GM13977 (cell line): Measurements from ENCODE around the gene CAPN10.

Experiments used
- DNase-seq: peaks from one replicate; pipeline ENCODE4 v3.0.0; 2012; ENCODE audit warnings: low spot score
- in situ Hi-C: fragments of 300-500 bp; cut with MboI; formaldehyde crosslinking; loops from one replicate; pipeline ENCODE4 v1.12.0; 2022; ENCODE audit warnings: low sequenced_read_pairs, low pct_unique_long_range_greater_than_20kb, mixed read lengths, inconsistent platforms; ENCODE audit not compliant: unreplicated experiment
- TF ChIP-seq, protein P1 (sequence below): IDR thresholded peaks from 2 replicates; pipeline ENCODE4 v1.5.1; 2012; ENCODE audit warnings: mild to moderate bottlenecking, control low read depth; ENCODE audit not compliant: insufficient read depth; ENCODE audit errors: extremely low read depth, missing control alignments

Gene CAPN10

DNA sequence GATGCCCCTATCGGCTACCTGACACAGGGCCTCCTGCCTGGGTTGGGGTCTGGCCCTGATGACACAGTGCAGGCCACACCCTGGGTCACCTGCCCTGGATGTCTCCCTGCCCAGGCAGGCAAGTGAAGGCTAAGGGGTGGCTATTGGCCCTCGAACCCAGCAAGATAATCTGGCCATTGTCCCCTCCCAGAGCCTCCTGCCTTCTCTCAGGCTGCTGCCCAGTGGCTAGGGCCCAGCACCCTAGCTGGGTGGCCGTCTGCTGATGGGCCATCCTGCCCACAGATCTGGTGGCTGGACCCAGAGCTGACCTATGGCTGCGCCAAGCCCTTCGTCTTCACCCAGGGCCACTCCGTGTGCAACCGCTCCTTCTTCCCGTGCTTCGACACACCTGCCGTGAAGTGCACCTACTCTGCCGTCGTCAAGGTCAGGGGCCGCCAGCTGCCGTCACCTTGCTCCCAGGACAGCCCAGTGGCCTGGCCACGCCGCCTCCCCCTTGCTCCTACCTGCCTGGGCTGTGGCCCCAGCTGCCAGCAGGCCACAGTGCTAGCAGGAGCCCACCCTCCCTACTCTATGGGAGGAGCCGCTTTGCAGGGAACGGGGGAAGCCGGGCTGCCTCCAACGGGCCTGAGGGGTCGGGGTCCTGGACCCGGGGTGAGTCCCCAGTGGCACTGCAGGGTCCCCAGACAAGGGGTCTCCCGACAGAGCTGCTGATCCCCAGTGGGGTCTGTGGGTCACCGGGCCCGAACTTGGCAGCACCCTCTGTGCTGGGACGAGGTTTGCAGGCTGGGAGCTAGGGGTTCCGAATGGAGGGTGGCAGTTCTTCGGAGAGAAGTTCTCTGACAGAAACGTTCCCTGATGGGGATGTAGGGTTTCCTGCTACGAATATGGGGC, 14.1 kb upstream of the CAPN10 start:
- in situ Hi-C loops: no loop called here
- TF ChIP-seq, protein P1, sequence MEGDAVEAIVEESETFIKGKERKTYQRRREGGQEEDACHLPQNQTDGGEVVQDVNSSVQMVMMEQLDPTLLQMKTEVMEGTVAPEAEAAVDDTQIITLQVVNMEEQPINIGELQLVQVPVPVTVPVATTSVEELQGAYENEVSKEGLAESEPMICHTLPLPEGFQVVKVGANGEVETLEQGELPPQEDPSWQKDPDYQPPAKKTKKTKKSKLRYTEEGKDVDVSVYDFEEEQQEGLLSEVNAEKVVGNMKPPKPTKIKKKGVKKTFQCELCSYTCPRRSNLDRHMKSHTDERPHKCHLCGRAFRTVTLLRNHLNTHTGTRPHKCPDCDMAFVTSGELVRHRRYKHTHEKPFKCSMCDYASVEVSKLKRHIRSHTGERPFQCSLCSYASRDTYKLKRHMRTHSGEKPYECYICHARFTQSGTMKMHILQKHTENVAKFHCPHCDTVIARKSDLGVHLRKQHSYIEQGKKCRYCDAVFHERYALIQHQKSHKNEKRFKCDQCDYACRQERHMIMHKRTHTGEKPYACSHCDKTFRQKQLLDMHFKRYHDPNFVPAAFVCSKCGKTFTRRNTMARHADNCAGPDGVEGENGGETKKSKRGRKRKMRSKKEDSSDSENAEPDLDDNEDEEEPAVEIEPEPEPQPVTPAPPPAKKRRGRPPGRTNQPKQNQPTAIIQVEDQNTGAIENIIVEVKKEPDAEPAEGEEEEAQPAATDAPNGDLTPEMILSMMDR: no peak
- DNase-seq: no peak

DNA sequence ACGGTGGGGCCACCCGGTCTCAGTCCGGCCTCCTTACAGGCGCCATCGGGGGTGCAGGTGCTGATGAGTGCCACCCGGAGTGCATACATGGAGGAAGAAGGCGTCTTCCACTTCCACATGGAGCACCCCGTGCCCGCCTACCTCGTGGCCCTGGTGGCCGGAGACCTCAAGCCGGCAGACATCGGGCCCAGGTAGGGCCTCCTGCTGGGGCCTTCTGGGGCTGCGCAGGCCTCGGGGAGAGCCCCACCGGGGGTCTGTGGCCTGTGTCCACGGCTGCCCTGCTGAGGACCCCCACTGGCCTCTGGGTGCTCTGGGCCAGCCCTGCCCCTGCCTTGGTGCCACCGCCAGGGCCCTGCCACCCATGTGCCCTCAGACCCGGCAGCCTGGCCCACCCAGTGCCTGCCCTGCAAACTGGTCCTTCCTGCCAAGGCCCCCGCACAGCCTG, 13.4 kb upstream of the CAPN10 start:
- TF ChIP-seq, protein P1: no peak

DNA sequence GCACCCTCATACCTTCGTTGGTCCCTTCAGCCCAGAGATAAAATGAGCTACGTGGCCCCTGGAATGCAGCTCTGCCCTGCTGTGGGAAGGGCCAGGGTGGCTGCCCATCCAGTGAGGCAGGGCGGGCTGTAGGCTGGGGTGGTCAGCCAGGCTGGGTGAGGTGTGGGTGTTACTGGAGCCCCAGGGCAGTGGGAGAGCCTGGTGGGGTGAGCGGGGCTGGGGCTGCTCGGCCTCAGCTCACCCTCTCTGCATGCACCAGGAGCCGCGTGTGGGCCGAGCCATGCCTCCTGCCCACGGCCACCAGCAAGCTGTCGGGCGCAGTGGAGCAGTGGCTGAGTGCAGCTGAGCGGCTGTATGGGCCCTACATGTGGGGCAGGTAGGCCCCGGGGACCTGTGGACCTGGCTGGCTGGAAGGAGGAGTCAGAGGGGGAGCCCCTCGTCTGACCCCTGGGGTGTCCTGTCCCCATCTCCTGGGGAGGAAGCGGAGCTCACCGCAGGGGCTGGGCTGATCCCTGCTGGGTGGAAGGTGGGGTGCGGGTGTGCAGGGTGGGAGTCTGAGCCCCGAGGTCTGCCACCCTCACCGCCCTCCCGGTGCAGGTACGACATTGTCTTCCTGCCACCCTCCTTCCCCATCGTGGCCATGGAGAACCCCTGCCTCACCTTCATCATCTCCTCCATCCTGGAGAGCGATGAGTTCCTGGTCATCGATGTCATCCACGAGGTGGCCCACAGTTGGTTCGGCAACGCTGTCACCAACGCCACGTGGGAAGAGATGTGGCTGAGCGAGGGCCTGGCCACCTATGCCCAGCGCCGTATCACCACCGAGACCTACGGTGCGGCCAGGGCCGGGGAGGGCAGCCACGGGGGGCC, 12.8 kb upstream of the CAPN10 start:
- in situ Hi-C loops: no loop called here
- TF ChIP-seq, protein P1: no peak
- no peak for DNase-seq

More for the DNA sequence above, 13.4 kb upstream of the CAPN10 start:
- in situ Hi-C loops: no loop called here
- no peak for DNase-seq

DNA sequence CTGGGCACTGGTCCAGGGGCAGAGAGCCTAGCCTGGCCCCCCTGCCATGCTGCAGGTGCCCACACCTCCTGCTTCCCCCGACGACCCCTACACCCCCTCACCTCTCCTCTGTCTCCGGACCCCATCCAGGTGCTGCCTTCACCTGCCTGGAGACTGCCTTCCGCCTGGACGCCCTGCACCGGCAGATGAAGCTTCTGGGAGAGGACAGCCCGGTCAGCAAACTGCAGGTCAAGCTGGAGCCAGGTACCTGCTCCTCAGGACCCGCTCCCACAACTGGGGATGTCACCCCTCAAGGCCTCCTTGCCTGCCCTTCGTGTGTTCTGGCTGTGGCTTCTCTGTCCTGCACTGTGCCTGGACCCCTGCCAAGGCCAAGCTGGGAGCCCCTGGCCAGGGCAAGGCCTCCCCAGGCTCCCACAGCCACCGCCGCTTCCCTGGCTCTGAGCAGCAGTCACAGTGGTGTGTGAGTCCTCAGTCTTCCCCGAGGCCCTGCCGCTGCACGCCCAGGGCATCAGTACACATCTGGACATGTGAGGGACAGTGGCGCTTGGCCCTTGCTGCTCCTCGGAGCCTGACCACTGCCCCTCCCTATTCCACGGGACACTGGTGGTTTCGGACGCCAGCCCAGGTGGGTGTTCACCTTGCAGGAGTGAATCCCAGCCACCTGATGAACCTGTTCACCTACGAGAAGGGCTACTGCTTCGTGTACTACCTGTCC, 12.0 kb upstream of the CAPN10 start:
- no peak for DNase-seq
- in situ Hi-C loops: no loop called here
- TF ChIP-seq, protein P1: no peak

DNA sequence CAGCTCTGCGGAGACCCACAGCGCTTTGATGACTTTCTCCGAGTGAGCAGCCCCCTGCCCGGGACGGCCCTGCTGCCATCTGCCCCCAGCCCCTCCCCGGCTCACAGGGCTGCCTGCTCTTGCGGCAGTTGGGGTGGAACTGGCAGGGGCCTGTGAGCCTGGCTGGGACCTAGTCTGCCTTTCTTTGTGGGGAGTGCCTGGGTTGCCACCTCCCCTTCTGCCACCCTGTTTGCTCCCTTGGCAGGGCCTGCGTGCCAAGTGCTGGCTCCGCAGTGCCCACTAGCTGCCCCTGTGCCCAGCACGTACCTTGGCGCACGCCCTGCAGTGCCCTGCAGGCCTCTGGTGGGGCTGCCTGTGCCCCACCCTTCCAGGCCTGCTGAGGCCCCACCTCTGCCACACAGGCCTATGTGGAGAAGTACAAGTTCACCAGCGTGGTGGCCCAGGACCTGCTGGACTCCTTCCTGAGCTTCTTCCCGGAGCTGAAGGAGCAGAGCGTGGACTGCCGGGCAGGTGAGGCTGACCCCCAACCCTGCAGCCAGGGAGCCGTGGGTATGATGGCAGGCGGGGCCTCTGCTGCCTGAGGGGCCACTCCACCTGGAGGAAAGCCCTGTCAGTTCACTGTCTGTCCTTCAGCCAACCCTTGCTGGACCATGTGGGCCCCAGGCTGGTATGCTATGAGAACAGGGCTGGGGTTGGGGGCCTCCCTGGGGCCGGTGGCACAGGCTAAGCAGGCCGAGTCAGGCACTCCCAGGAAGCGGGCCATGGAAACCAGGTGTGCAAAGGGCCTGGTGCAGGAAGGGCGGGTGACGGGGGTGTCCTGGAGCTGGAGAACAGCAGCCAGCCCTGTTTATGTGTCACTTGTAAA, 11.2 kb upstream of the CAPN10 start:
- in situ Hi-C loops: no loop called here
- TF ChIP-seq, protein P1: no peak

More for the DNA sequence above, 11.2 kb upstream of the CAPN10 start:
- DNase-seq: no peak
